Stimulated activated naive CD4-positive, alpha-beta T cell (primary cell): ENCODE results near the gene SIRT6.
"Not testable (repeated sequence)": the region's sequence is repeated elsewhere in the genome, so short reads cannot be mapped to it uniquely, and the experiment has no call there.

ENCODE experiments used
- DNase-seq, 6 experiments: peaks; one replicate each; lab custom pipeline; 2025; lab: John Stamatoyannopoulos, UW

SIRT6 gene

GRCh38 chr19:4182084-4182810 lies at the start of gene SIRT6, which contains the start of gene ANKRD24:
SIRT6 (minus strand) TSS chr19:4182563; CDS start chr19:4182539, 24 bp downstream.
ANKRD24 (plus strand) TSS chr19:4182689; CDS start chr19:4186426, 3,737 bp downstream.
- peak; percentile 88 to 96 (median 94) for DNase-seq

DNA sequence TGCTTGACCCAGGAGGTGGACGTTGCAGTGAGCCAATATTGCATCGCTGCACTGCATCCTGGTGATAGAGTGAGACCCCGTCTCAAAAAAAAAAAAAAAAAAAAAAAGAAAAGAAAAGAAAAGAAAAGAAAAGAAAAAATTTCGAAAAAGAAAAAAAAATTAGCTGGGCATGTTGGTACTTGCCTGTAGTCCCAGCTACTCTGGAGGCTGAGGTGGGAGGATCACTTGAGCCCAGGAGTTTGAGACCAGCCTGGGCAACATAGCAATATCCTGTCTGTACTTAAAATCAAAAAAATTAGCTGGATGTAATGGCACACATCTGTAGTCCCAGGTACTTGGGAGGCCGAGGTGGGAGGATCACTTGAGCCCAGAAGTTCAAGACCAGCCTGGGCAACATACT lies 49.8 kb upstream of the SIRT6 start:
- not testable (repeated sequence) for DNase-seq

DNA sequence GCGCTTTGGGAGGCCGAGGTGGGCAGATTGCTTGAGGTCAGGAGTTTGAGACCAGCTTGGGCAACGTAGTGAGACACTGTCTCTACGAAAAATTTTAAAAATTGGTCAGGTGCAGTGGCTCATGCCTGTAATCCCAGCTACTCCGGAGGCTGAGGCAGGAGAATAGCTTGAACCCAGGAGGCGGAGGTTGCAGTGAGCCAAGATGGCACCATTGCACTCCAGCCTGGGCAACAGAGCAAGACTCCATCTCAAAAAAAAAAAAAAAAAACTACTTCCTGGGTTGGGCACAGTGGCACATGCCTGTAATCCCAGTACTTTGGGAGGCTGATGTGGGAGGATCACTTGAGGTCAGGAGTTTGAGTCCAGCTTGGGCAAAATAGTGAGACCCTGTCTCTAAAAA lies 49.2 kb upstream of the SIRT6 start:
- DNase-seq, result not testable (repeated sequence)

GRCh38 chr19:4230237-4230636 lies 47.9 kb upstream of the SIRT6 start:
- not testable (repeated sequence) for DNase-seq

GRCh38 chr19:4229179-4229931 lies 47.0 kb upstream of the SIRT6 start, which contains the start of gene EBI3:
EBI3 (plus strand) TSS chr19:4229523; CDS start chr19:4229551, 28 bp downstream.
- DNase-seq, result no peak

DNA sequence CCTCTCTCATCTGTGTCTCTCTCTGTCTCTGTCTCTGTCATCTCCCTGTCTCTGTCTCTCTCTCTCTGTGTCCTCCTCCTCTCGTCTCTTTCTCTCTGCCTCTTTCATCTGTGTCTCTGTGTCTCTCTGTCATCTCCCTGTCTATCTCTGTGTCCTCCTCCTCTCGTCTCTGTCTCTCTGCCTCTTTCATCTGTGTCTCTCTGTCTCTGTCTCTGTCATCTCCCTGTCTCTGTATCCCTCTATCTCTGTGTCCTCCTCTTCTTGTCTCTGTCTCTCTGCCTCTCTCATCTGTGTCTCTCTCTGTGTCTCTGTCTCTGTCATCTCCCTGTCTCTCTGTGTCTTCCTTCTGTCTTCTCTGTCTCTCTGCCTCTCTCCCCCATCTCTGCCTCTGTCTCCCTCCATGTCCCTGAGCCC lies 46.4 kb upstream of the SIRT6 start:
- no peak for DNase-seq

GRCh38 chr19:4227771-4228170 lies 45.4 kb upstream of the SIRT6 start:
- DNase-seq, result no peak

DNA sequence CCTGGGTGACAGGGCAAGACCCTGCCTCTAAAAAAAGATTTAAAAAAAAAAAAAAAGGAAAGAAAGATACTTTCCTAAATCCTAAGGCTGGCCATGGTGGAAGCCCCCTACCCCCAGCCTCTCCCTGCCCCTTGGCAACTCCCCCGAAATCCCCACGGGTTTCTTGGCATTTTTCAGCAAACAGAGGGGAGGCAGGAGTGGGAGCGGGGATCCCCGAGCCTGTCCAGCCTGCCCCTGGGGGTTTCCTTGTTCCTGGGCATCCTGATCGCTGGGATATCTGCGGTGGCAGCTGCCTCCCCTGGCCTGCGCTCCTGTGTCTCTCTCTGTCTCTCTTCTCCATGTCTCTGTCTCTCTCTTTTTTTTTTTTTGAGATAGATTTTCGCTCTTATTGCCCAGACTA lies 43.5 kb upstream of the SIRT6 start:
- no peak for DNase-seq

GRCh38 chr19:4224470-4224869 lies 42.1 kb upstream of the SIRT6 start:
- no peak for DNase-seq

GRCh38 chr19:4220188-4220587 lies 37.8 kb upstream of the SIRT6 start:
- DNase-seq, result no peak

- not testable (repeated sequence) for DNase-seq
Measured at GRCh38 chr19:4218523-4218922, 36.2 kb upstream of the SIRT6 start.

DNA sequence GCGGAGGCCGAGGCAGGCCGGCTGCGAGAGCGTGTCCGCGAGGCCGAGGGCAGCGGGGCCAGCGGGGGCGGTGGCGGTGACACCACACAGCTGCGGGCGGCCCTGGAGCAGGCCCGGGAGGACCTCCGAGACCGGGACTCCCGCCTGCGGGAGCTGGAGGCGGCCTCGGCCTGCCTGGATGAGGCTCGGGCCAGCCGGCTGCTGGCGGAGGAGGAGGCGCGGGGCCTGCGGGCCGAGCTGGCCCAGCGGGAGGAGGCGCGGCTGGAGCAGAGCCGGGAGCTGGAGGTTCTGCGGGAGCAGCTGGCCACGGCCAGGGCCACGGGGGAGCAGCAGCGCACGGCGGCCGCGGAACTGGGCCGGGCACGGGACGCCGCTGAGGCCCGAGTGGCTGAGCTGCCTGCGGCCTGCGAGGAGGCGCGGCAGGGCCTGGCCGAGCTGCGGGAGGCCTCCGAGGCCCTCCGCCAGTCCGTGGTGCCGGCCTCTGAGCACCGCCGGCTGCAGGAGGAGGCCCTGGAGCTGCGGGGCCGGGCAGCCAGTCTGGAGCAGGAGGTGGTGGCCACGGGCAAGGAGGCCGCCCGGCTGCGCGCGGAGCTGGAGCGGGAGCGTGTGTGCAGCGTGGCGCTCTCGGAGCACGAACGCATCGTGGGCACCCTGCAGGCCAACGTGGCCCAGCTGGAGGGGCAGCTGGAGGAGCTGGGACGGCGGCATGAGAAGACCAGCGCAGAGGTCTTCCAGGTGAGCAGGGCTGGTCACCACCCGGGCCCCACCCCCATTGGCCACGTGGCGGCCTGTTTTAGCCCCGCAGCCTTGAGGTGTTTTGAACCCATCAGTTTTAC lies 35.3 kb upstream of the SIRT6 start:
- no peak for DNase-seq

DNA sequence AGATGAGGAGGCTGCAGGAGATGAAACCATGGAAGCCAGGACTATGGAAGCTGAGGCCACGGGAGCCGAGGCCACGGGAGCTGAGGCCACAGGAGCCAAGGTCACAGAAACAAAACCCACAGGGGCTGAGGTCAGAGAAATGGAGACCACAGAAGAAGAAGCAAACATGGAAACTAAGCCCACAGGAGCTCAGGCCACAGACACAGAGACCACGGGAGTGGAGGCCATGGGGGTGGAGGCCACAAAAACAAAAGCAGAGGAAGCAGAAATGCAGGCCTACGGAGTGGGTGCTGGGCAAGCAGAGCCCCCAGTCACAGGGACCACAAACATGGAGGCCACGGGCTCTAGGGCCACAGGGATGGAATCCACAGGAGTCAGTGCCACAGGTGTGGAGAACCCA lies 34.5 kb upstream of the SIRT6 start:
- DNase-seq, result no peak

- no peak for DNase-seq
Measured at GRCh38 chr19:4215807-4216206, 33.4 kb upstream of the SIRT6 start.

- DNase-seq, result no peak
Measured at GRCh38 chr19:4213116-4213515, 30.8 kb upstream of the SIRT6 start.

DNA sequence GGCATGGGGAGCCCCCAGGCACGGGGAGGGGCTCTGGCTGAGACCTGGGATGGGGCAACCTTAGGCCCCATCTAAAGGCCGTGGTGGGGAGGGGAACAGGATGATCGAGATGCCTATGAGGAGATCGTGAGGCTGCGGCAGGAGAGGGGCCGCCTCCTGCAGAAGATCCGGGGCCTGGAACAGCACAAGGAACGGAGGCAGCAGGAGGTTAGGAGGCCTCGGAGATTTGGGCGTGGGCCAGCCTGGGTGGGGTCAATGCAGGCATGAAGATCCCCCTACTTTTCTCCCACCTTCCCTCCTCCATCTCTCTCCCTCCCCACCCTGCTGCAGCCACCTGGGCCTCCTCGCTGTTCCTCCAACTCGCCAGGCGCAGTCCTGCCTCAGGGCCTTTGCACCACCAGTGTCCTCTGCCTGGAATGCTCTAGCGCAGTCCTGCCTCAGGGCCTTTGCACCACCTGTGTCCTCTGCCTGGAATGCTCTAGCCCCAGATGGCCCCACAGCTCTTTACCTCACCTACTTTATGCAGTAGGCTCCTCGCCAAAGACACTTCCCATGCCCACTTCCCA lies 27.9 kb upstream of the SIRT6 start:
- no peak for DNase-seq

DNA sequence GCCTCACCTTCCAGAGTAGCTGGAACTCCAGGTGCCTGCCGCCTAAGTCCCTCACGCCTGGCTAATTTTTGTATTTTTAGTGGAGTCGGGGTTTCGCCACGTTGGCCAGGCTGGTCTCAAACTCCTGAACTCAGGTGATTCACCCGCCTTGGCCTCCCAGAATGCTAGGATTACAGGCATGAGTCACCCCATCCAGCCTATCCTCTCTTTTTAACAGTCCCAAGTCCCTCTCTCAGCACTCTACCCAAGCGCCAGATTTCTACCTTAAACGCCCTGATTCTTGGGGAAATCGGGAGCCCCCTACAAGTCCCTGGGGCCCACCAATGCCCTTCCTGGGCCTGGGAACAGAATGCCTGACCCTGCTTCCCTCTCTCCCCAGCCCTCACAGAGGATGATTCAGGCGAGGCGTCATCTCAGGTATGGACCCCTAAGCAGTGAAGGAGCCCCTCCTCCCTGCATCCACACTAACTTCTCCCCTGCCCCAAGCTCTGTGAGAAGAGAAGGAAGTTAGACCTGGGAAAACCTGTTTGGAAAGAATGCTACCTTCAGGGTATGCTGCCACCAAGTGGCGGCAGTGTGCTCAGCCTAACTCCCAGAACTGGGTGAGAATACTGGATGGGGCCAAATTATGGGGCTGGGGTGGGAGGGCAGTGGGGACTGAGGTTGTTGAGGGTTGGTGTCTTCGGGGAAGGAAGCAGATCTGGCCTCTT lies 26.2 kb upstream of the SIRT6 start:
- no peak for DNase-seq

DNA sequence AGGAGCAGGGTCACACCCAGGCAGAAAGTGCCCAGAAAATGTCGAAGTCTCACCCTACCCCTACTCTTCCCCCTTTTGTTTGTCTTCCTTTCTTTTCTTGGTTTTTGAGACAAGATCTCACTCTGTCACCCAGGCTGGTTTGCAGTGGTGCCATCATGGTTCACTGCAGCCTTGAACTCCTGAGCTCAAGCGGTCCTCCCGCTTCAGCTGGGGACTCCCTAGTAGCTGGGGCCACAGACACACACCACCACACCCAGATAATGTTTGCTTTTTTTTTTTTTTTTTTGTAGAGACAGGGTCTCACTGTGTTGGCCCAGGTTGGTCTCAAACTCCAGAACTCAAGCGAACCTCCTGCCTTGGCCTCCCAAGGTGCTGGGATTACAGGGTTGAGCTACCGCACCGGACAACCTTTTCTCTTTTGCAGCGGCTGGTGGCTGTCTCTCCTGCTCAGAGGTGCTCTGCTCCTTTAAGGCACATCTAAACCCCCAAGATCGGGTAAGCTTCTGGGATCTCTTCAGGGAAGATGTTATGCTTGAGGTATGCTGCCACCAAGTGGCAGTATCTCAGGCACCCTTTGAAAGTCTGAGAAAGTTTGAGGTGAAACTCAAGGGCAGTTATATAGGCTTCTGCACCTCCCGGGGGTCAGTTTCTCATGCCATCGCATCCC lies 24.6 kb upstream of the SIRT6 start:
- DNase-seq, result no peak

DNA sequence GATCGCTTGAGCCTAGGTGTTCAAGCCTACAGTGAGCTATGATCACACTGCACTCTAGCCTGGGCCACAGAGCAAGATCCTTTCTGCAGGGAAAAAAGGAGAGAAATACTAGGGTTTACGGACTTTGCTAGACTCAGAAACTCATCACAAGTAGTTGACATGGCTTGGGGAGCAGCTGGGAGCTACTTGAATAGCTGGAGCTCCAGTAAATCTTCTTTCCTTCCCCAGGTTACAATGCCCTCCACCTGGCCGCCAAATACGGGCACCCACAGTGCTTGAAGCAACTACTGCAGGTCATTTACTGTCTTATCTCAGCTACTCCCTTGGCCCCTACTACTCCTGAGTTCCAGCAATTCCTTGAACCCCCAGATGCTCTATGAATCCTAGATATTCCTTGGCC lies 19.4 kb upstream of the SIRT6 start:
- no peak for DNase-seq

DNA sequence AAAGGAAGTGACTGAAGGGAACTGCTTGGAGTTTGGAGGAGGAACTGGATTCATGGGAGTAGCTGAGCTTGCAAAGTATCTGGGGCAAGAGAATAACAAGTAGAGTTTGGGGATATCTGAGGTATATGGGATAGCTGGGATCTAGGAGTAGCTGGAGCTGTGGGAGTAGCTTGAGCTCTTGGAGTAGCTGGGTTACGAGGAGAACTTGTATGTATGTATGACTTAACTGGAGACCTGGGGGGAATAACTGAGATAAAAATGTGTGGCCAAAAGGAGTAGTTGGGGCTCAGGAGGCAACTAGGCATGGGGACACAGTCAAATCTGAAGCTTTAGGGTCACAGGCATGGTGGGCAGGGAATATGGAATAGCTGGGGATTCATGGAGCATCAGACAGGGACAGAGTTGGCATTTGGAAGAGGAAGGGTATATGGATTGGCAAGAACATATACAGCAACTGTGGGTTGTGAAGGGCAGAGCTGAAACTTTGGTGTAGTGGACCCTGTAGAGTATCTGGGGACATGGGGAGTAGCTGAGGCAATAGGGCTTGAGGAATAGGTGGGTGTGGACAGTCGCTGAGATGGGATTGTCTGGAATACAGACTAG lies 18.7 kb upstream of the SIRT6 start:
- DNase-seq, result no peak
